T-helper 17 cell (primary cell): ENCODE data around the gene TECTA. TPM values are rescaled to one million over a fixed set of nuclear protein-coding genes. Genes with fewer than 3 reads are reported as not detected.

ENCODE experiments used
- ATAC-seq: fragments of 150-1000 bp; cut with Tn5 transposase; 2 replicates; pipeline ENCODE4 v1.10.0; 2021; ENCODE audit warnings: mild to moderate bottlenecking, moderate library complexity
- DNase-seq, 3 donors: peaks; one replicate each; pipeline versions ENCODE4 v3.0.0 to v3.0.0-alpha.2; 2020 to 2021
- H3K9me3 ChIP-seq: one replicate; pipeline ENCODE4 v1.7.0; 2013; ENCODE audit warnings: low read length, mild to moderate bottlenecking; ENCODE audit not compliant: control insufficient read depth, poor library complexity, severe bottlenecking
- H3K27ac Mint-ChIP-seq: one replicate; pipeline ENCODE4 v1.8.0; 2022; ENCODE audit warnings: mild to moderate bottlenecking, moderate library complexity, mixed read lengths
- H3K27me3 Mint-ChIP-seq: one replicate; pipeline ENCODE4 v1.8.0; 2022; ENCODE audit warnings: mixed read lengths
- H3K36me3 Mint-ChIP-seq: one replicate; pipeline ENCODE4 v1.8.0; 2022; ENCODE audit warnings: low read depth, mixed read lengths
- H3K4me1 Mint-ChIP-seq: one replicate; pipeline ENCODE4 v1.8.0; 2022; ENCODE audit warnings: mild to moderate bottlenecking, mixed read lengths
- H3K4me3 Mint-ChIP-seq: one replicate; pipeline ENCODE4 v1.8.0; 2022; ENCODE audit warnings: mild to moderate bottlenecking, moderate library complexity, mixed read lengths
- total RNA-seq, 4 donors: library from RNA in 2 of 4; stranded (reverse) in 2 of 4; gene quantifications; one replicate each; pipeline ENCODE4 v1.2.3 and lab custom pipeline; 2022 to 2026

The TECTA gene
- under 1 TPM; 0.25 to 0.57 TPM for total RNA-seq
- 0 to 0.45 reads per million in 2 donors for total RNA-seq (lab: John Stamatoyannopoulos, UW)

DNA sequence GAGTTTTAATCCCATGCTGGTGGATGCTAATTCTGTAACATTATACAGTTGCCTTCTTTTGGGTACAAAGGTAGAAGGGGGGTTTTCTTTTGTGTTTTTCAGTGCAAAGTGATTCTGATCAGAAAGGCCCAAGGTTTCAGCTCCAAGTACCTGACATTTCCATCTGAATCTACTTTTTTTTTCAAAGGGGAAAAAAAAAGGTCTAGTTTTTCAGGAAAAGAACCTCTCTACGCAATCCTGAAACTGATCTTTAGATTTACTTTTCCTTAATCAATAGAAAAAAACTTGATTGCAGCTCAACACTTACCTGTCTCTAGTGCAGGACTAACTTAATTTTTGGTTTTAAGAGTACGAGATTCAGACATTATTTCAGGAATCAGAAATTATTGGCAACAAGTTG is at the start of gene TECTA:
TSS of gene TECTA (plus strand) at position 301 of the 400 bp plus-strand sequence. CDS start 1,423 bp downstream, outside the sequence.
- DNase-seq = no peak
- peaks cover 14% of the 10 kb centered on the region for H3K27me3 Mint-ChIP-seq
- H3K27ac Mint-ChIP-seq = no peak within 1 kb of the TSS
- H3K9me3 ChIP-seq = no peaks in the 10 kb centered on the region
- H3K36me3 Mint-ChIP-seq = peaks cover 4% of the 10 kb centered on the region
- no peaks in the 10 kb centered on the region for H3K4me1 Mint-ChIP-seq
- no peak for ATAC-seq
- no peak within 1 kb of the TSS for H3K4me3 Mint-ChIP-seq

GRCh38 chr11:121053244-121053643 is 47.8 kb upstream of the TECTA start:
- Mint-ChIP-seq H3K4me3 (no peak overlapping the region), H3K27me3 (no peaks in the 10 kb centered on the region), H3K4me1 (peaks cover 4% of the 10 kb centered on the region), H3K36me3 (peaks cover 15% of the 10 kb centered on the region), H3K27ac (no peak overlapping the region)
- DNase-seq (no peak), ATAC-seq (no peak)
- H3K9me3 ChIP-seq = no peaks in the 10 kb centered on the region

- no peak for DNase-seq
- H3K36me3 Mint-ChIP-seq = peaks cover 9% of the 10 kb centered on the region
- no peak for ATAC-seq
- no peak overlapping the region for H3K27ac Mint-ChIP-seq
- H3K9me3 ChIP-seq = no peaks in the 10 kb centered on the region
- peaks cover 2% of the 10 kb centered on the region for H3K4me1 Mint-ChIP-seq
- H3K4me3 Mint-ChIP-seq = no peak overlapping the region
- no peaks in the 10 kb centered on the region for H3K27me3 Mint-ChIP-seq
Measured at GRCh38 chr11:121054266-121054665, 46.8 kb upstream of the TECTA start.

DNA sequence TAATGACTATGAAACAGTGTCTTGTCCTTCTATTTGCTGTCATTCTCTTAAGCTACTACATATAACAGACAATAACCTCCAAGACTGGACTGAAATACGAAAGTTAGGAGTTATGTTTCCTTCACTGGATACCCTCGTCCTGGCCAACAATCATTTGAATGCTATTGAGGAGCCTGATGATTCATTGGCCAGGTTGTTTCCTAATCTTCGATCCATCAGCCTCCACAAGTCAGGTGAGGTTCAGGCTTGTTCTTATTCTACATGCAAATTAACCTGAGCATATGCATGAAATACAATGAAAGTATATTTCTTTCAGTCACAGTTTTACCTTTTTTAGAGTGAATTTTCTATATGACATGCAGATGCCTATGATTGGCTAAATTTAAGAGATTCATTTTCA is 46.0 kb upstream of the TECTA start:
- Mint-ChIP-seq H3K4me1 (peaks cover 2% of the 10 kb centered on the region), H3K4me3 (no peak overlapping the region), H3K27me3 (no peaks in the 10 kb centered on the region), H3K27ac (no peak overlapping the region), H3K36me3 (peaks cover 9% of the 10 kb centered on the region)
- no peak for ATAC-seq
- DNase-seq = no peak
- no peaks in the 10 kb centered on the region for H3K9me3 ChIP-seq

GRCh38 chr11:121057922-121058321 is 43.1 kb upstream of the TECTA start:
- Mint-ChIP-seq H3K4me1 (peaks cover 2% of the 10 kb centered on the region), H3K27me3 (no peaks in the 10 kb centered on the region), H3K36me3 (peaks cover 11% of the 10 kb centered on the region), H3K27ac (no peak overlapping the region), H3K4me3 (no peak overlapping the region)
- no peaks in the 10 kb centered on the region for H3K9me3 ChIP-seq
- ATAC-seq (no peak), DNase-seq (no peak)

- no peaks in the 10 kb centered on the region for H3K9me3 ChIP-seq
- DNase-seq (no peak), ATAC-seq (no peak)
- Mint-ChIP-seq H3K27ac (no peak overlapping the region), H3K36me3 (peaks cover 14% of the 10 kb centered on the region), H3K4me3 (no peak overlapping the region), H3K27me3 (no peaks in the 10 kb centered on the region), H3K4me1 (peaks cover 2% of the 10 kb centered on the region)
Measured at GRCh38 chr11:121058941-121059340, 42.1 kb upstream of the TECTA start.

DNA sequence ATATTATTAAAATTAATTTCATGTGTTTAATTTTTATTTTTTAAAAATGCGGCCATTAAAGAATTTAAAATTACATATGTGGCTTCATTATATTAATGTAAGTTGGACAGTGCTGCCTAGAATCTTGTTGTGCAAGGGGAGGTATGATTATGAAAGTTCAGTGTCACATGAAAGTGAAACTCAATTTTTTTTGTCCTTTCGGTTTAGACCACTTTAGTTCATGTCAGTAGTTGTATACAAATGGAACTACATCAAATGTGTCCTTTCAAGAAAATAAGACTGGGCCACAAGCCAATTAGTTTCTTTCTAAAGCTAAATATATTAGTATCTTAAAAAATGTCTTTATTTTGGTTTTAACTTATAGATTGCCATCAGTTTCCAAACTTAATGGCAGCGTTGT is 41.4 kb upstream of the TECTA start:
- DNase-seq (no peak), ATAC-seq (no peak)
- Mint-ChIP-seq H3K4me3 (no peak overlapping the region), H3K27me3 (no peaks in the 10 kb centered on the region), H3K36me3 (peaks cover 12% of the 10 kb centered on the region), H3K27ac (no peak overlapping the region), H3K4me1 (peaks cover 2% of the 10 kb centered on the region)
- no peaks in the 10 kb centered on the region for H3K9me3 ChIP-seq

DNA sequence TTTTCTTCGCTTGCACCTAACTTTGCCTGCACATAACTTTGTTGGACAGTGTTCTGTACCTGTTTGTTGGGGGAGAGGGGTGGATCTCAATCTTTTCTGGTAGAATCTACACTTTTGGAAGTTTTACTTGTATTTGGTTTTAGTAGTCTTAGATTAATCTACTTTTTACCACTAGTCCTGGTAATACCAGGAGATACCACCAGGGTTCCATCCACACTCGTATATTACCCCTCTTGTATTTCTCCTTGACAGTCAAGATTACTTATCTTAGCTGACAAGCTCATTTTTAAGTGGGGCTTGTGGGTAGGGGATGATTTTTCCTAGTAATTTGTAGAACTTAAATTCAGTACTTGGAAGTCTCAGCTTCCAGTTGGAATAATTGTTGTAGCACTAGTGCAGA is 37.3 kb upstream of the TECTA start:
- H3K27me3 Mint-ChIP-seq = no peaks in the 10 kb centered on the region
- no peak overlapping the region for H3K4me3 Mint-ChIP-seq
- DNase-seq = no peak
- H3K9me3 ChIP-seq = no peaks in the 10 kb centered on the region
- peaks cover 11% of the 10 kb centered on the region for H3K36me3 Mint-ChIP-seq
- no peak overlapping the region for H3K27ac Mint-ChIP-seq
- no peak for ATAC-seq
- peaks cover 2% of the 10 kb centered on the region for H3K4me1 Mint-ChIP-seq

GRCh38 chr11:121066623-121067022 is 34.4 kb upstream of the TECTA start:
- DNase-seq (no peak), ATAC-seq (no peak)
- no peaks in the 10 kb centered on the region for H3K9me3 ChIP-seq
- H3K36me3 Mint-ChIP-seq = peaks cover 15% of the 10 kb centered on the region
- no peak overlapping the region for H3K27ac Mint-ChIP-seq
- H3K4me3 Mint-ChIP-seq = no peak overlapping the region
- H3K4me1 Mint-ChIP-seq = peaks cover 2% of the 10 kb centered on the region
- H3K27me3 Mint-ChIP-seq = no peaks in the 10 kb centered on the region

- ATAC-seq = no peak
- no peaks in the 10 kb centered on the region for H3K9me3 ChIP-seq
- no peak overlapping the region for H3K4me3 Mint-ChIP-seq
- H3K4me1 Mint-ChIP-seq = peaks cover 2% of the 10 kb centered on the region
- H3K27ac Mint-ChIP-seq = no peak overlapping the region
- peaks cover 15% of the 10 kb centered on the region for H3K36me3 Mint-ChIP-seq
- no peaks in the 10 kb centered on the region for H3K27me3 Mint-ChIP-seq
- no peak for DNase-seq
Measured at GRCh38 chr11:121067026-121067425, 34.0 kb upstream of the TECTA start.

DNA sequence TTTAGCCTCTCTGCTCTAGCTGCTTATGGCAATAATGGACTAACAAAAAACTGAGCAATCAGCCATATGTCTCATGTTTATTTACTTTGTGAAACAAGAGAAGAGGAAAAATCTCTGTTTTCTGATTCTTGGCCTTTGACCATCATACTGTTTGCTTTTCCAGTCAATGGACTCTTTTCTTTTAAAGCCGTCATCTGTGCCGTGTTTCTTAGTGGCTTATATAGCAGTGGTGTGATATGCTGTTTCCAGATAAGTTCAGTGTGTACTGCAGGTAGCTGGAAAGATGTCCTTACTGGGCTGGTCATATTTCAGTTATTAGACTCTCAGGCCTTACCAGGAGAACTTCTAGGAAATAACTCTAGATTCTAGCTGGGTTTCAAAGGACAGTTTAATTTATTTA is 33.6 kb upstream of the TECTA start:
- H3K4me1 Mint-ChIP-seq = peaks cover 2% of the 10 kb centered on the region
- H3K27ac Mint-ChIP-seq = no peak overlapping the region
- H3K4me3 Mint-ChIP-seq = no peak overlapping the region
- ATAC-seq (no peak), DNase-seq (no peak)
- H3K9me3 ChIP-seq = no peaks in the 10 kb centered on the region
- H3K36me3 Mint-ChIP-seq = peaks cover 15% of the 10 kb centered on the region
- H3K27me3 Mint-ChIP-seq = no peaks in the 10 kb centered on the region

DNA sequence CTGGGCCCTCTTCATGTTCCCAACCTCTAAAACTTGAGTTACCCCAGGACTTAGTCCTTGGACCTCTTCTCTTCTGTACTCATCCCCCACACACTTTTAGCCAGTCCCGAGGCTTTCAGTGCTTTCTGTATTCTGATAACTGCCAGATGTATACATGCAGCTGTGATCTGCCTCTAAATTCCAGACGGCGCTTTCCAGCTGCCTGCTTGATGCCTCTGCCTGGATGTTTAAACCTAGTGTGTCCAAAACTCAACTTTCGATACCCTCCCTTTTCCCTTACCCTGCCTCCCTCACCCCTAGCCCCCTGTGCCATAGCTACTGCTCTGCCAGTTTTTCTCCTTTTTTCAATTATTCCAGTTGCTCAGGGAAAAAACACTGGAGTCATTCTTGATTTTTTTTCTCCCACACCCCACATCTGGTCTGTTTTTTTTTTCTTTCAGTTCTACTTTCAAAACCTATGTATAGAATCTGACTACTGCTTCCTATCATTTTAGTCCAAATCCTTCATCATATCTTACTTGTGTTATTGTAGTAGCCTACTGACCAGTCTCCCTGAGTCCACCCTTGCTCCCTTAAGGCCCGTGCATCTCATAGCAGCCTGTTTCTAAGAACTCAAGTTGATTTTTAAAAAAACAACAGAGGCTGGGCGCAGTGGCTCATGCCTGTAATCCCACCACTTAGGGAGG is 32.9 kb upstream of the TECTA start:
- ATAC-seq (no peak), DNase-seq (no peak)
- Mint-ChIP-seq H3K36me3 (peaks cover 15% of the 10 kb centered on the region), H3K4me1 (peaks cover 2% of the 10 kb centered on the region), H3K27me3 (no peaks in the 10 kb centered on the region), H3K4me3 (no peak overlapping the region), H3K27ac (no peak overlapping the region)
- H3K9me3 ChIP-seq = no peaks in the 10 kb centered on the region

GRCh38 chr11:121068787-121069186 is 32.3 kb upstream of the TECTA start:
- no peaks in the 10 kb centered on the region for H3K27me3 Mint-ChIP-seq
- DNase-seq = no peak
- H3K4me1 Mint-ChIP-seq = peaks cover 2% of the 10 kb centered on the region

More at GRCh38 chr11:121068787-121069186, 32.3 kb upstream of the TECTA start:
- no peak for ATAC-seq
- Mint-ChIP-seq H3K4me3 (no peak overlapping the region), H3K27ac (no peak overlapping the region), H3K36me3 (peaks cover 12% of the 10 kb centered on the region)
- H3K9me3 ChIP-seq = no peaks in the 10 kb centered on the region
